A549 (cell line): ENCODE measurements around the gene ZP1. TPM values are rescaled to one million over a fixed set of nuclear protein-coding genes. Genes with fewer than 3 reads are reported as not detected.

Experiments used
- ATAC-seq, 2 experiments: fragments of 200-7000 bp in 1 of 2; fragments of >200 bp in 1 of 2; cut with Nextera tagmentation in 1 of 2; cut with Tn5 transposase in 1 of 2; 3 replicates each; pipeline versions ENCODE4 v1.8.0 to v1.9.1; 2018 to 2020; ENCODE audit warnings: mild to moderate bottlenecking in 1 of 2, moderate library complexity in 1 of 2
- CTCF ChIA-PET: fragments of 300-600 bp; sonication (Branson Sonifier 250); formaldehyde crosslinking; extraction: SDS; loops from one replicate; lab custom pipeline; 2021; ENCODE audit warnings: antibody characterized with exemption, inconsistent platforms; lab: Yijun Ruan, JAX
- POLR2A ChIA-PET: fragments of 350-600 bp; formaldehyde crosslinking; extraction: SDS; loops from one replicate; lab custom pipeline; 2021; ENCODE audit warnings: antibody characterized with exemption, inconsistent platforms; lab: Yijun Ruan, JAX
- DNase-seq, 2 experiments: peaks; one replicate each; pipeline versions ENCODE4 v3.0.0 to v3.0.0-alpha.2; 2011 to 2016; ENCODE audit warnings: low read depth in 1 of 2, low spot score in 1 of 2
- FAIRE-seq: peaks from 2 replicates; lab custom pipeline; 2011; peaks lifted over from hg19 to GRCh38; lab: Jason Lieb, UNC
- H3K27ac ChIP-seq, 2 experiments: fragments of >200 bp; sonication (Bioruptor Twin); formaldehyde crosslinking; 3 replicates each; pipeline ENCODE4 v1.5.1; 2016 to 2017
- H3K4me1 ChIP-seq: fragments of >200 bp; sonication (Bioruptor Twin); formaldehyde crosslinking; 3 replicates; pipeline ENCODE4 v1.6.1; 2016
- H3K4me2 ChIP-seq: fragments of >200 bp; sonication (Bioruptor Twin); formaldehyde crosslinking; 3 replicates; pipeline ENCODE4 v1.6.1; 2016
- H3K4me3 ChIP-seq: fragments of >200 bp; sonication (Bioruptor Twin); formaldehyde crosslinking; 3 replicates; pipeline ENCODE4 v1.5.1; 2016
- H3K9me3 ChIP-seq: fragments of >200 bp; sonication (Bioruptor Twin); formaldehyde crosslinking; 3 replicates; pipeline ENCODE4 v1.6.1; 2016
- BHLHE40 ChIP-seq: IDR thresholded peaks from 2 replicates; pipeline ENCODE4 v1.6.1; 2012; ENCODE audit warnings: low read depth, low read length, inconsistent platforms
- CBX8 ChIP-seq: fragments of 200-600 bp; sonication (generic); IDR thresholded peaks from 2 replicates; pipeline ENCODE4 v1.6.1; 2016
- ELK1 ChIP-seq: fragments of 150-350 bp; IDR thresholded peaks from 2 replicates; pipeline ENCODE4 v1.6.1; 2014; ENCODE audit warnings: low read depth, mild to moderate bottlenecking, low read length
- FOSB ChIP-seq: fragments of 250-450 bp; sonication (Bioruptor Pico); IDR thresholded peaks from 2 replicates; pipeline ENCODE4 v1.5.0; 2020; ENCODE audit warnings: mild to moderate bottlenecking, moderate library complexity
- JUNB ChIP-seq: fragments of >200 bp; sonication (Bioruptor Twin); formaldehyde crosslinking; IDR thresholded peaks from 2 replicates; pipeline ENCODE4 v1.6.1; 2016
- KDM1A ChIP-seq: fragments of 200-600 bp; sonication (generic); IDR thresholded peaks from 2 replicates; pipeline ENCODE4 v1.6.1; 2016; ENCODE audit warnings: low read depth, mild to moderate bottlenecking
- KDM5A ChIP-seq: fragments of 200-600 bp; sonication (generic); IDR thresholded peaks from 2 replicates; pipeline ENCODE4 v1.6.1; 2016; ENCODE audit warnings: antibody characterized with exemption, mild to moderate bottlenecking
- MAFK ChIP-seq: fragments of 450-650 bp; IDR thresholded peaks from 2 replicates; pipeline ENCODE4 v1.6.1; 2014; ENCODE audit not compliant: partially characterized antibody
- MYC ChIP-seq: IDR thresholded peaks from 2 replicates; pipeline ENCODE4 v1.6.1; 2012; ENCODE audit warnings: mild to moderate bottlenecking, inconsistent platforms, low read length, improper control_type of control experiment, borderline replicate concordance
- NPAS2 ChIP-seq: fragments of 250-450 bp; sonication (Bioruptor Pico); IDR thresholded peaks from 2 replicates; pipeline ENCODE4 v1.8.0; 2022; ENCODE audit warnings: mild to moderate bottlenecking, moderate library complexity, borderline replicate concordance
- NR3C1 ChIP-seq: fragments of >200 bp; sonication (Bioruptor Twin); formaldehyde crosslinking; IDR thresholded peaks from 3 replicates; pipeline ENCODE4 v1.6.1; 2017
- PHF8 ChIP-seq: fragments of 200-600 bp; sonication (generic); IDR thresholded peaks from 2 replicates; pipeline ENCODE4 v1.6.1; 2016; ENCODE audit warnings: low read depth, mild to moderate bottlenecking, antibody characterized with exemption, moderate library complexity, borderline replicate concordance
- POLR2AphosphoS2 ChIP-seq: conservative IDR thresholded peaks from 2 replicates; pipeline ENCODE4 v1.6.1; 2012; ENCODE audit warnings: low read length, improper control_type of control experiment, inconsistent platforms
- RARB ChIP-seq: fragments of 250-450 bp; sonication (Bioruptor Pico); IDR thresholded peaks from 2 replicates; pipeline ENCODE4 v1.8.0; 2021; ENCODE audit warnings: mild to moderate bottlenecking, moderate library complexity
- REST ChIP-seq: fragments of 200-600 bp; sonication (generic); IDR thresholded peaks from 2 replicates; pipeline ENCODE4 v1.6.1; 2016; ENCODE audit warnings: antibody characterized with exemption, mild to moderate bottlenecking, moderate library complexity
- RNF2 ChIP-seq: fragments of 200-600 bp; sonication (generic); IDR thresholded peaks from 2 replicates; pipeline ENCODE4 v1.6.1; 2016; ENCODE audit warnings: low read depth, mild to moderate bottlenecking, antibody characterized with exemption, moderate library complexity, borderline replicate concordance
- ZC3H11A ChIP-seq: fragments of 450-650 bp; IDR thresholded peaks from 2 replicates; pipeline ENCODE4 v1.6.1; 2014; ENCODE audit warnings: antibody characterized with exemption, mild to moderate bottlenecking
- ZFP36 ChIP-seq: fragments of 450-650 bp; IDR thresholded peaks from 2 replicates; pipeline ENCODE4 v1.6.1; 2014; ENCODE audit warnings: borderline replicate concordance; ENCODE audit not compliant: partially characterized antibody
- WGBS: methylation state at CpG from one replicate; pipeline ENCODE4 v1.1.6; 2017; ENCODE audit errors: missing lambda C conversion rate; 5-methylcytosine and 5-hydroxymethylcytosine counted together
- polyA plus RNA-seq, 4 experiments: library from polyadenylated mRNA; depleted of rRNA in 3 of 4; stranded (reverse); fragments of >200 nt; fragmentation: RNase III in 1 of 4; extraction: RNeasy Plus Mini Kit Qiagen cat#74134 plus additional on column Dnase treatment in 1 of 4; gene quantifications; 2 replicates in 3 of 4; 3 replicates in 1 of 4; pipeline ENCODE4 v1.2.3, GENCODE V29; 2011 to 2017
- TF ChIP-seq, protein P1 (sequence below): fragments of 250-450 bp; sonication (Bioruptor Pico); IDR thresholded peaks from 2 replicates; pipeline ENCODE4 v1.5.0; 2020; ENCODE audit warnings: low read depth, mild to moderate bottlenecking, moderate library complexity
- TF ChIP-seq, protein P2 (sequence below): fragments of >200 bp; sonication (Bioruptor Twin); formaldehyde crosslinking; IDR thresholded peaks from 3 replicates; pipeline ENCODE4 v1.6.1; 2016

ZP1 gene
- polyA plus RNA-seq, 2 of the 4 experiments (the other 2 are of a cell fraction), result 0.06 to 0.30 TPM

DNA sequence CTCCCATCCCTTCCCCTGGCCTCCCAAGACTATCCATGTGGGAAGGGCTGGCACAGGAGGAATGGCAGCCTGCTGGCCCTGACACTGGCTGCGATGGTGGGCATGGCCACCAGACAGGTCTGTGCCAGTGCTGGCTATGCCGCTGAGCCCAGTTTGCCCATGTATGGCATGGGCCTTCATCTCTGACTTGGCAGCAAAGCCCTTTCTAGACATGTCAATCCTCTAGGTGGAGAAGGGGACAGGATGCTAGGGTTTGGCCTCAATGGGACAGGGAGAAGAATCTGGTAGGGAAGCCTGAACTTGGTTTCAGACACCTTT lies 8.8 kb downstream of the ZP1 start:
- FAIRE-seq (no peak), ATAC-seq (no peak), DNase-seq (no peak)
- 100% methylated on average over 2 of the region's 2 CpGs for WGBS
- POLR2A ChIA-PET, result no interaction called here
- Histone ChIP-seq H3K9me3 (no peaks in the 10 kb centered on the region), H3K27ac (no peak overlapping the region), H3K4me3 (no peak overlapping the region), H3K4me2 (no peak overlapping the region), H3K4me1 (peaks cover 22% of the 10 kb centered on the region)
- TF ChIP-seq POLR2AphosphoS2 (no peak), MAFK (no peak), MYC (no peak), PHF8 (no peak), KDM1A (no peak), NPAS2 (CRISPR knock-in tag) (no peak), ELK1 (no peak), KDM5A (no peak), CBX8 (no peak), RARB (CRISPR knock-in tag) (no peak), RNF2 (no peak), BHLHE40 (no peak), ZFP36 (no peak)
- TF ChIP-seq, protein P1, sequence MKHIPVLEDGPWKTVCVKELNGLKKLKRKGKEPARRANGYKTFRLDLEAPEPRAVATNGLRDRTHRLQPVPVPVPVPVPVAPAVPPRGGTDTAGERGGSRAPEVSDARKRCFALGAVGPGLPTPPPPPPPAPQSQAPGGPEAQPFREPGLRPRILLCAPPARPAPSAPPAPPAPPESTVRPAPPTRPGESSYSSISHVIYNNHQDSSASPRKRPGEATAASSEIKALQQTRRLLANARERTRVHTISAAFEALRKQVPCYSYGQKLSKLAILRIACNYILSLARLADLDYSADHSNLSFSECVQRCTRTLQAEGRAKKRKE (CRISPR knock-in tag), result no peak
- TF ChIP-seq, protein P2, sequence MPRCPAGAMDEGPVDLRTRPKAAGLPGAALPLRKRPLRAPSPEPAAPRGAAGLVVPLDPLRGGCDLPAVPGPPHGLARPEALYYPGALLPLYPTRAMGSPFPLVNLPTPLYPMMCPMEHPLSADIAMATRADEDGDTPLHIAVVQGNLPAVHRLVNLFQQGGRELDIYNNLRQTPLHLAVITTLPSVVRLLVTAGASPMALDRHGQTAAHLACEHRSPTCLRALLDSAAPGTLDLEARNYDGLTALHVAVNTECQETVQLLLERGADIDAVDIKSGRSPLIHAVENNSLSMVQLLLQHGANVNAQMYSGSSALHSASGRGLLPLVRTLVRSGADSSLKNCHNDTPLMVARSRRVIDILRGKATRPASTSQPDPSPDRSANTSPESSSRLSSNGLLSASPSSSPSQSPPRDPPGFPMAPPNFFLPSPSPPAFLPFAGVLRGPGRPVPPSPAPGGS, result no peak
- CTCF ChIA-PET, result interaction anchor here (0.9 to 12.3 kb wide), 5 partner anchors 9 to 46 kb away, joined by 3 to 79 read pairs (median 10); partner anchors contain the start of gene ZP1

GRCh38 chr11:60878245-60879101 lies 11.1 kb downstream of the ZP1 start:
- H3K27ac ChIP-seq, result no peak overlapping the region
- no peak for DNase-seq
- no peak overlapping the region for H3K4me3 ChIP-seq
- H3K9me3 ChIP-seq, result no peaks in the 10 kb centered on the region
- H3K4me1 ChIP-seq, result peaks cover under 1% of the 10 kb centered on the region; the same call in 1 of the 3 replicates
- ATAC-seq, result no peak
- no peak overlapping the region for H3K4me2 ChIP-seq
- POLR2A ChIA-PET, result no interaction called here
- CTCF ChIA-PET, result interaction anchor here (2.5 to 12.3 kb wide), 3 partner anchors 10 to 49 kb away, joined by 10 to 79 read pairs (median 24); no protein-coding TSS in a partner anchor
- no peak for FAIRE-seq
- TF ChIP-seq MAFK (no peak), MYC (no peak), JUNB (no peak), KDM5A (no peak), FOSB (CRISPR knock-in tag) (no peak), NR3C1 (no peak), ZC3H11A (no peak), RNF2 (no peak), REST (no peak), RARB (CRISPR knock-in tag) (no peak), KDM1A (no peak)
- TF ChIP-seq, protein P2, result no peak
- WGBS, result 86% methylated on average over 5 of the region's 5 CpGs
